HG03103 (cell line): Measurements from ENCODE around the gene SQSTM1.
"Not testable (repeated sequence)": the region's sequence is repeated elsewhere in the genome, so short reads cannot be mapped to it uniquely, and the experiment has no call there.

Experiments
- ATAC-seq: cut with Tn5 transposase; IDR thresholded peaks from one replicate; pipeline ENCODE4 v1.9.1; 2021; ENCODE audit warnings: low read depth; ENCODE audit not compliant: unreplicated experiment

The SQSTM1 gene

GRCh38 chr5:179871533-179871932 is 50.8 kb downstream of the SQSTM1 start:
- ATAC-seq, result not testable (repeated sequence)

GRCh38 chr5:179872055-179872827 is 51.5 kb downstream of the SQSTM1 start:
- no peak for ATAC-seq

- no peak for ATAC-seq
Measured at GRCh38 chr5:179872828-179873575, 52.3 kb downstream of the SQSTM1 start.

GRCh38 chr5:179873588-179874110 is 52.9 kb downstream of the SQSTM1 start:
- ATAC-seq, result no peak

GRCh38 chr5:179874136-179874535 is 53.4 kb downstream of the SQSTM1 start:
- ATAC-seq, result no peak

GRCh38 chr5:179874536-179875292 is 54.0 kb downstream of the SQSTM1 start:
- ATAC-seq, result no peak

- no peak for ATAC-seq
Measured at GRCh38 chr5:179875741-179876609, 55.3 kb downstream of the SQSTM1 start.

GRCh38 chr5:179876610-179876952 is 55.9 kb downstream of the SQSTM1 start:
- ATAC-seq, result no peak

GRCh38 chr5:179878222-179879002 is 57.7 kb downstream of the SQSTM1 start:
- ATAC-seq, result no peak

GRCh38 chr5:179879003-179879689 is 58.4 kb downstream of the SQSTM1 start:
- no peak for ATAC-seq

- no peak for ATAC-seq
Measured at GRCh38 chr5:179879690-179880010, 58.9 kb downstream of the SQSTM1 start.

- no peak for ATAC-seq
Measured at GRCh38 chr5:179880066-179880650, 59.5 kb downstream of the SQSTM1 start.

GRCh38 chr5:179880848-179881590 is 60.3 kb downstream of the SQSTM1 start:
- ATAC-seq, result no peak

- no peak for ATAC-seq
Measured at GRCh38 chr5:179882338-179882737, 61.6 kb downstream of the SQSTM1 start.

- ATAC-seq, result no peak
Measured at GRCh38 chr5:179883163-179883562, 62.5 kb downstream of the SQSTM1 start.

- no peak for ATAC-seq
Measured at GRCh38 chr5:179885491-179886090, 64.9 kb downstream of the SQSTM1 start.

- no peak for ATAC-seq
Measured at GRCh38 chr5:179886190-179886911, 65.6 kb downstream of the SQSTM1 start.
